IMR-90 (cell line): Measurements from ENCODE around the gene YLPM1. TPM values are rescaled to one million over a fixed set of nuclear protein-coding genes. Genes with fewer than 3 reads are reported as not detected.

Experiments
- ATAC-seq: fragments of 200-7000 bp; cut with Tn5 transposase; 2 replicates; pipeline ENCODE4 v1.9.1; 2020; ENCODE audit warnings: low read depth, mild to moderate bottlenecking, moderate library complexity
- BruUV-seq: library from RNA; stranded (reverse); fragments of 400-500 nt; replicated peaks from 2 replicates; lab custom pipeline; 2021; lab: Mats Ljungman, UMichigan
- CTCF ChIA-PET: fragments of 300-600 bp; formaldehyde crosslinking; extraction: SDS; loops from one replicate; lab custom pipeline; 2021; ENCODE audit warnings: antibody characterized with exemption; lab: Yijun Ruan, JAX
- POLR2A ChIA-PET: fragments of 300-600 bp; sonication (Branson Sonifier 250); formaldehyde crosslinking; loops from one replicate; lab custom pipeline; 2022; ENCODE audit warnings: antibody characterized with exemption; ENCODE audit not compliant: unreplicated experiment; lab: Charles Lee
- DNase-seq: peaks from one replicate; pipeline ENCODE4 v3.0.0; 2013
- H2AFZ ChIP-seq: replicated peaks from 2 replicates; pipeline ENCODE3; 2013; ENCODE audit warnings: low read length, mild to moderate bottlenecking; ENCODE audit not compliant: poor library complexity
- H2AK5ac ChIP-seq: 2 replicates; pipeline ENCODE4 v1.6.1; 2013; ENCODE audit warnings: low read depth, low read length, inconsistent platforms
- H2AK9ac ChIP-seq: replicated peaks from 2 replicates; pipeline ENCODE3; 2013; ENCODE audit warnings: mild to moderate bottlenecking, low read depth, low read length, moderate library complexity; ENCODE audit not compliant: poor library complexity
- H2BK120ac ChIP-seq: 2 replicates; pipeline ENCODE4 v1.6.1; 2013; ENCODE audit warnings: low read depth, low read length, inconsistent platforms
- H2BK15ac ChIP-seq: 3 replicates; pipeline ENCODE4 v1.6.1; 2013; ENCODE audit warnings: low read depth, low read length, inconsistent platforms
- H2BK20ac ChIP-seq: 2 replicates; pipeline ENCODE4 v1.6.1; 2013; ENCODE audit warnings: low read depth, mild to moderate bottlenecking, inconsistent platforms, low read length, moderate library complexity
- H2BK5ac ChIP-seq: 2 replicates; pipeline ENCODE4 v1.6.1; 2013; ENCODE audit warnings: mild to moderate bottlenecking, low read depth, low read length, inconsistent platforms; ENCODE audit not compliant: poor library complexity, severe bottlenecking
- H3K14ac ChIP-seq: replicated peaks from 2 replicates; pipeline ENCODE4 v1.6.1; 2013; ENCODE audit warnings: low read depth, low read length, inconsistent platforms
- H3K18ac ChIP-seq: 2 replicates; pipeline ENCODE4 v1.6.1; 2013; ENCODE audit warnings: low read depth, low read length, control low read depth
- H3K23ac ChIP-seq: 2 replicates; pipeline ENCODE4 v1.6.1; 2013; ENCODE audit warnings: low read depth, low read length, inconsistent platforms
- H3K27ac ChIP-seq: 2 replicates; pipeline ENCODE4 v1.5.1; 2013; ENCODE audit warnings: mild to moderate bottlenecking, control low read depth, low read length; ENCODE audit not compliant: insufficient read depth
- H3K27me3 ChIP-seq: 2 replicates; pipeline ENCODE4 v1.6.1; 2013; ENCODE audit warnings: low read length; ENCODE audit not compliant: control insufficient read depth, insufficient read depth
- H3K36me3 ChIP-seq: 2 replicates; pipeline ENCODE4 v1.6.1; 2013; ENCODE audit warnings: low read length, mixed read lengths; ENCODE audit not compliant: control insufficient read depth, insufficient read depth
- H3K4ac ChIP-seq: 2 replicates; pipeline ENCODE4 v1.6.1; 2013; ENCODE audit warnings: low read depth, low read length, inconsistent platforms
- H3K4me1 ChIP-seq: 2 replicates; pipeline ENCODE4 v1.6.1; 2013; ENCODE audit warnings: low read length, mixed read lengths; ENCODE audit not compliant: control insufficient read depth, insufficient read depth
- H3K4me2 ChIP-seq: 2 replicates; pipeline ENCODE4 v1.6.1; 2013; ENCODE audit warnings: low read depth, mild to moderate bottlenecking, control low read depth, low read length, moderate library complexity
- H3K4me3 ChIP-seq: 2 replicates; pipeline ENCODE4 v1.5.1; 2013; ENCODE audit warnings: low read depth, mild to moderate bottlenecking, control low read depth, low read length, moderate library complexity; ENCODE audit not compliant: insufficient read depth
- H3K56ac ChIP-seq: 2 replicates; pipeline ENCODE4 v1.6.1; 2013; ENCODE audit warnings: low read length, inconsistent platforms; ENCODE audit not compliant: insufficient read depth; ENCODE audit errors: extremely low read depth
- H3K79me1 ChIP-seq, 2 experiments: 2 replicates each; pipeline ENCODE4 v1.6.1; 2013; ENCODE audit warnings: low read length in 2 of 2, inconsistent platforms in 1 of 2, low read depth in 1 of 2
- H3K9ac ChIP-seq: 2 replicates; pipeline ENCODE4 v1.6.1; 2013; ENCODE audit warnings: low read depth, low read length, control low read depth
- H3K9me1 ChIP-seq: 2 replicates; pipeline ENCODE4 v1.6.1; 2013; ENCODE audit warnings: low read length, inconsistent platforms; ENCODE audit not compliant: insufficient read depth
- H3K9me3 ChIP-seq: 2 replicates; pipeline ENCODE4 v1.6.1; 2013; ENCODE audit warnings: low read length; ENCODE audit not compliant: control insufficient read depth, insufficient read depth
- H4K20me1 ChIP-seq: 2 replicates; pipeline ENCODE4 v1.6.1; 2013; ENCODE audit warnings: low read length, inconsistent platforms; ENCODE audit not compliant: insufficient read depth
- H4K5ac ChIP-seq: 2 replicates; pipeline ENCODE4 v1.6.1; 2013; ENCODE audit warnings: mild to moderate bottlenecking, low read depth, low read length, control low read depth
- H4K8ac ChIP-seq, 2 experiments: 2 replicates each; pipeline ENCODE4 v1.6.1; 2013; ENCODE audit warnings: low read depth in 2 of 2, low read length in 2 of 2, control low read depth in 1 of 2, inconsistent platforms in 1 of 2
- H4K91ac ChIP-seq: 2 replicates; pipeline ENCODE4 v1.6.1; 2013; ENCODE audit warnings: low read depth, low read length, inconsistent platforms; ENCODE audit not compliant: insufficient read depth
- BHLHE40 ChIP-seq: fragments of 150-350 bp; IDR thresholded peaks from 2 replicates; pipeline ENCODE4 v1.6.1; 2016; ENCODE audit warnings: mild to moderate bottlenecking, low read depth, low read length
- CHD1 ChIP-seq: IDR thresholded peaks from 2 replicates; pipeline ENCODE4 v1.6.1; 2012; ENCODE audit warnings: low read depth, low read length, improper control_type of control experiment
- FOS ChIP-seq: fragments of 150-350 bp; IDR thresholded peaks from 2 replicates; pipeline ENCODE4 v1.6.1; 2016; ENCODE audit warnings: low read depth, low read length
- MAFK ChIP-seq: IDR thresholded peaks from 2 replicates; pipeline ENCODE4 v1.6.1; 2012; ENCODE audit warnings: low read depth, low read length, improper control_type of control experiment
- MAZ ChIP-seq: IDR thresholded peaks from 2 replicates; pipeline ENCODE4 v1.6.1; 2012; ENCODE audit warnings: low read depth, mild to moderate bottlenecking, low read length, improper control_type of control experiment, moderate library complexity, borderline replicate concordance
- MXI1 ChIP-seq: IDR thresholded peaks from 2 replicates; pipeline ENCODE4 v1.6.1; 2012; ENCODE audit warnings: low read depth, mild to moderate bottlenecking, low read length, moderate library complexity, borderline replicate concordance
- NFE2L2 ChIP-seq: fragments of 150-350 bp; IDR thresholded peaks from 2 replicates; pipeline ENCODE4 v1.6.1; 2016; ENCODE audit warnings: low read depth, mild to moderate bottlenecking, low read length
- POLR2A ChIP-seq: IDR thresholded peaks from 2 replicates; pipeline ENCODE4 v1.6.1; 2012; ENCODE audit warnings: mild to moderate bottlenecking, low read depth, low read length
- RCOR1 ChIP-seq: IDR thresholded peaks from 2 replicates; pipeline ENCODE4 v1.6.1; 2012; ENCODE audit warnings: mild to moderate bottlenecking, low read length, improper control_type of control experiment; ENCODE audit not compliant: insufficient replicate concordance
- RFX5 ChIP-seq: IDR thresholded peaks from 2 replicates; pipeline ENCODE4 v1.8.0; 2012; ENCODE audit warnings: low read depth, mild to moderate bottlenecking, low read length, moderate library complexity
- SMC3 ChIP-seq: fragments of 150-350 bp; IDR thresholded peaks from 2 replicates; pipeline ENCODE4 v1.6.1; 2016; ENCODE audit warnings: low read depth, mild to moderate bottlenecking, antibody characterized with exemption, low read length, moderate library complexity
- WGBS, 2 experiments: methylation state at CpG; one replicate each; pipeline versions ENCODE4 v1.1.5 to v1.1.7; 2013; ENCODE audit warnings: missing lambda C conversion rate in 2 of 2; ENCODE audit not compliant: insufficient read length in 1 of 2; ENCODE audit errors: extremely low coverage in 2 of 2; 5-methylcytosine and 5-hydroxymethylcytosine counted together
- dilution Hi-C: fragments of 300-500 bp; cut with HindIII; formaldehyde crosslinking; loops from one replicate; pipeline ENCODE4 v1.14.3; 2018; ENCODE audit warnings: low sequenced_read_pairs; ENCODE audit not compliant: unreplicated experiment
- in situ Hi-C: fragments of 300-500 bp; cut with MboI; formaldehyde crosslinking; loops from 3 replicates; pipeline ENCODE4 v1.14.3; 2019; ENCODE audit warnings: low sequenced_read_pairs, inconsistent platforms, mixed read lengths
- intact Hi-C: fragments of 100-400 bp; cut with micrococcal nuclease; formaldehyde crosslinking; loops from 2 replicates; pipeline ENCODE4 v1.10.0; 2022
- polyA plus RNA-seq, 3 experiments: library from polyadenylated mRNA; depleted of rRNA; stranded (reverse); fragments of >200 nt; gene quantifications; 2 replicates each; pipeline ENCODE4 v1.2.3, GENCODE V29; 2012; ENCODE audit warnings: low replicate concordance in 1 of 3
- total RNA-seq: library from RNA; depleted of rRNA; stranded (reverse); fragments of >200 nt; gene quantifications from 2 replicates; pipeline ENCODE4 v1.2.3, GENCODE V29; 2012
- TF ChIP-seq, protein P1 (sequence below): fragments of 150-350 bp; IDR thresholded peaks from 2 replicates; pipeline ENCODE4 v1.6.1; 2016; ENCODE audit warnings: low read depth, mild to moderate bottlenecking, low read length, moderate library complexity, borderline replicate concordance
- TF ChIP-seq, protein P2 (sequence below): fragments of 150-350 bp; IDR thresholded peaks from 2 replicates; pipeline ENCODE4 v1.6.1; 2017; ENCODE audit warnings: mild to moderate bottlenecking, antibody characterized with exemption, low read length, low read depth

Gene YLPM1
- total and polyA plus RNA-seq, 2 of the 4 experiments (the other 2 are of a cell fraction), result 8.2 to 19.7 TPM

DNA sequence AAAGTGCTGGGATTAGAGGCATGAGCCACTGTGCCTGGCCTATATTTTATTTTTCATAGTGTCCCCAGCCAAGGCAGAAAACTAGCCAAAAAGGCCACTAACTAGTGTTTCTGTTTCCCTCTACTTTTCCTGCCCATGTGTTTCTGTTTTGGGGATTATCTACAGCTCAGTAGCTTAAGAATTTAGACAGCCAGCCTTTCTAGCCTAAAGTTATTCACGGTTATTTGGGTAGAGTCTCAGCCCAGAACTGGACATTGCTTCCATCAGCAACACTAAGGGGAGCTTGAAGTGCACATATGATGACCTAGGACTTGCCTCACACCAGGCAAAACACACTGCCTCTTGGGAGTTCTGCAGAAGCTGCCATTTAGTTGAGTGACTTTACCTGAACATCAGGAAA is 94.9 kb downstream of the YLPM1 start:
- Histone ChIP-seq H3K4me2 (no peak overlapping the region), H3K9ac (no peak overlapping the region), H3K4me1 (peaks cover 17% of the 10 kb centered on the region), H3K27ac (no peak overlapping the region), H2AFZ (no peak overlapping the region), H3K56ac (no peak overlapping the region), H2BK15ac (no peak overlapping the region), H4K91ac (no peak overlapping the region), H3K14ac (no peak overlapping the region), H4K8ac (no peak overlapping the region), H3K18ac (no peak overlapping the region), H2BK5ac (no peak overlapping the region), H3K9me3 (no peaks in the 10 kb centered on the region), H3K4me3 (no peak overlapping the region), H2BK20ac (no peak overlapping the region), H3K9me1 (peaks cover 11% of the 10 kb centered on the region), H3K4ac (no peak overlapping the region), H2AK5ac (no peak overlapping the region), H3K23ac (no peak overlapping the region), H3K27me3 (no peaks in the 10 kb centered on the region), H3K79me1 (peaks cover 0 to 4% of the 10 kb centered on the region in 2 experiments; a peak in 1 of 4 replicates), H3K36me3 (no peaks in the 10 kb centered on the region), H4K5ac (no peak overlapping the region), H2BK120ac (no peak overlapping the region), H2AK9ac (no peak overlapping the region), H4K20me1 (peaks cover 3% of the 10 kb centered on the region; the same call in 1 of the 2 replicates)
- 80% methylated on average over 1 of the region's 1 CpG; no CpG with 5 or more reads in 1 of the 2 experiments for WGBS, 2 experiments
- dilution Hi-C loops (no loop called here), in situ Hi-C loops (no loop called here), intact Hi-C loops (no loop called here)
- no TSS peak for BruUV-seq
- no peak for ATAC-seq
- CTCF ChIA-PET, result no interaction called here
- TF ChIP-seq MAFK (no peak), MAZ (no peak), SMC3 (no peak), FOS (no peak), RCOR1 (no peak), BHLHE40 (no peak), NFE2L2 (no peak), RFX5 (no peak), MXI1 (no peak), POLR2A (no peak), CHD1 (no peak)
- TF ChIP-seq, protein P1, sequence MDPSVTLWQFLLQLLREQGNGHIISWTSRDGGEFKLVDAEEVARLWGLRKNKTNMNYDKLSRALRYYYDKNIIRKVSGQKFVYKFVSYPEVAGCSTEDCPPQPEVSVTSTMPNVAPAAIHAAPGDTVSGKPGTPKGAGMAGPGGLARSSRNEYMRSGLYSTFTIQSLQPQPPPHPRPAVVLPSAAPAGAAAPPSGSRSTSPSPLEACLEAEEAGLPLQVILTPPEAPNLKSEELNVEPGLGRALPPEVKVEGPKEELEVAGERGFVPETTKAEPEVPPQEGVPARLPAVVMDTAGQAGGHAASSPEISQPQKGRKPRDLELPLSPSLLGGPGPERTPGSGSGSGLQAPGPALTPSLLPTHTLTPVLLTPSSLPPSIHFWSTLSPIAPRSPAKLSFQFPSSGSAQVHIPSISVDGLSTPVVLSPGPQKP, result no peak
- TF ChIP-seq, protein P2, sequence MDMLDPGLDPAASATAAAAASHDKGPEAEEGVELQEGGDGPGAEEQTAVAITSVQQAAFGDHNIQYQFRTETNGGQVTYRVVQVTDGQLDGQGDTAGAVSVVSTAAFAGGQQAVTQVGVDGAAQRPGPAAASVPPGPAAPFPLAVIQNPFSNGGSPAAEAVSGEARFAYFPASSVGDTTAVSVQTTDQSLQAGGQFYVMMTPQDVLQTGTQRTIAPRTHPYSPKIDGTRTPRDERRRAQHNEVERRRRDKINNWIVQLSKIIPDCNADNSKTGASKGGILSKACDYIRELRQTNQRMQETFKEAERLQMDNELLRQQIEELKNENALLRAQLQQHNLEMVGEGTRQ, result no peak
- no peak for DNase-seq
- POLR2A ChIA-PET, result no interaction called here
